Measurements from ENCODE around the gene CD96.
"Not testable (repeated sequence)": the region's sequence is repeated elsewhere in the genome, so short reads cannot be mapped to it uniquely, and the experiment has no call there.

CD96 gene

DNA sequence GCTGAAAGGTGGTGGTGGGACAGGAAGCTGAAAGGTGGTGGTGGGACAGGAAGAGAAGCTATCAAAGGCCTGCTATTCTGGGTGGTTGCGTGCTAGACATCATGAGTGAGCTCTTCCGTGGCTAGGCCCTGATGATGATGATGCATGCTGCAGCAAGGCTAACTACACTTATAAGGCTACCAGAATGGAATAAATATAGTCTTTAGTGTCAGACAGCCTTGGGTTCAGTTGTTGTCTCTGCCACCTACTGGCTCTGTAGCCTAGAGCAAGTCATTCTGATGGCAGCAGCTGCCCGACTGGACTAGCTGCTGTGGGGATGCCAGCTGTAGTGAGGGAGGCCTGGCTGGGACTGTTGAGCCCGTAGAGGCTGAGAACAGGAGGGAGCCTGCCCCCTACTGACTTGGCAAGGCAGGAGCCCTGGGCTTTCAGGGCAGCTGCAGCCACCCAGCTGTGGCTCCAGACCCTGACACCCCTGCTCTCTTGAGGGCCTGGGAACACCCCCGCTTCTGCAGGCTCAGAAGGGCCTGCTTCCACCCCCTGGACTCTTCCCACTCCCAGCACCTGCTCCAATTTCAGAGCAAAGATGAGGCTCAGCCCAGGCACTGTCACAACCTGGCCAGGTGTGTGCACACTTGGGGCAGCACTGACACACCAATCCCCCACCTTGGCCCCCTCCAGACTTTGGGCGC lies 74.6 kb downstream of the CD96 start:
- H3K27me3 ChIP-seq (ENCODE audit: control insufficient read depth, insufficient read depth, low read length), result no peaks in the 10 kb centered on the region
- no peaks in the 10 kb centered on the region for H3K36me3 ChIP-seq (ENCODE audit: control insufficient read depth, insufficient read depth, low read length)
- H3K9ac ChIP-seq (ENCODE audit: low read length), result no peak overlapping the region
- no peaks in the 10 kb centered on the region for H3K9me3 ChIP-seq (ENCODE audit: control insufficient read depth, low read length)
- H3K4me1 ChIP-seq (ENCODE audit: control insufficient read depth, insufficient read depth, low read length), result peaks cover 4% of the 10 kb centered on the region
- no peak overlapping the region for H3K4me3 ChIP-seq (ENCODE audit: low read length)

DNA sequence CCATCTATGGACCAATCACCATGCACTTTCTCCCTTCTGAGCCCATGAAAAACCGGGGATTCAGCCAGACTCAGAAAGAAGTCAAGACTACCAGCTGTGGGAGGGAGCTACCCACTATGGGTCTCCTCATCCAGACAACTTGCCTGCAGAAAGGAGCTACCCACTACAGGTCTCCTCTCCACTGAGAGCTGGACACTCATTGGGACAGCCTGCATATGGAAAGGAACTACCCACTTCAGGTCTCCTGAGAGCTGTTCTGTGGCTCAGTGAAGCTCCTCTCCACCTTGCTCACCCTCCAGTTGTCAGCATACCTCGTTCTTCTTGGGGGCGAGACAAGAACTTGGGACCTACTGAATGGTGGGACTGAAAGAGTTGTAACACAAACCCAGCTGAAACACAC lies 75.4 kb downstream of the CD96 start:
- Histone ChIP-seq H3K9ac (ENCODE audit: low read length) (no peak overlapping the region), H3K9me3 (ENCODE audit: control insufficient read depth, low read length) (no peaks in the 10 kb centered on the region)

GRCh38 chr3:111617912-111618601 lies 76.1 kb downstream of the CD96 start:
- Histone ChIP-seq H3K4me3 (ENCODE audit: low read length) (no peak overlapping the region), H3K9ac (ENCODE audit: low read length) (no peak overlapping the region), H3K9me3 (ENCODE audit: control insufficient read depth, low read length) (no peaks in the 10 kb centered on the region), H3K4me1 (ENCODE audit: control insufficient read depth, insufficient read depth, low read length) (peaks cover 4% of the 10 kb centered on the region), H3K27me3 (ENCODE audit: control insufficient read depth, insufficient read depth, low read length) (no peaks in the 10 kb centered on the region), H3K36me3 (ENCODE audit: control insufficient read depth, insufficient read depth, low read length) (no peaks in the 10 kb centered on the region)

More for the DNA sequence above, 75.4 kb downstream of the CD96 start:
- no peaks in the 10 kb centered on the region for H3K36me3 ChIP-seq (ENCODE audit: control insufficient read depth, insufficient read depth, low read length)
- no peaks in the 10 kb centered on the region for H3K27me3 ChIP-seq (ENCODE audit: control insufficient read depth, insufficient read depth, low read length)
- no peak overlapping the region for H3K4me3 ChIP-seq (ENCODE audit: low read length)
- H3K4me1 ChIP-seq (ENCODE audit: control insufficient read depth, insufficient read depth, low read length), result peaks cover 4% of the 10 kb centered on the region

DNA sequence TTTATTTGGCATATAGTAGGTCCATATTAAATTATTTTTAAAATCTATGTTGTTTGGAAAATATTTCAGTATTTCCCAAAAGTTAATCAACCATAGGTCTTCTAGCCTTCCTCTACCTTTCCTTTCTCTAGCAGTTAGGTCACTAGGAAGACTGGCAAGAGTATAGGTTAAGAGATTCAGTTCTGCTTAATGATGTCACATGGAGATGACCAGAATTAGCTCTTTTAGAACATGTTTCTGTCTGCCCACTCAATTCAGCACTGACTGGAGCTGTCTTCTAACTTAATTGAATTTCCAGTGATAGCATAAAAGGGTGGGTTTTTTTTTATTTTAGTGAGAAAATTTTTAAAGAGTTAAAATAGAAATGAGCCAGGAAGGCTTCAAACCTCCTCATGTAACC lies 76.9 kb downstream of the CD96 start:
- no peak overlapping the region for H3K4me3 ChIP-seq (ENCODE audit: low read length)
- H3K27me3 ChIP-seq (ENCODE audit: control insufficient read depth, insufficient read depth, low read length), result no peaks in the 10 kb centered on the region
- no peaks in the 10 kb centered on the region for H3K36me3 ChIP-seq (ENCODE audit: control insufficient read depth, insufficient read depth, low read length)
- no peaks in the 10 kb centered on the region for H3K9me3 ChIP-seq (ENCODE audit: control insufficient read depth, low read length)
- H3K9ac ChIP-seq (ENCODE audit: low read length), result no peak overlapping the region
- H3K4me1 ChIP-seq (ENCODE audit: control insufficient read depth, insufficient read depth, low read length), result peaks cover 4% of the 10 kb centered on the region

- H3K4me1 ChIP-seq (ENCODE audit: control insufficient read depth, insufficient read depth, low read length), result peaks cover 4% of the 10 kb centered on the region
- no peak overlapping the region for H3K4me3 ChIP-seq (ENCODE audit: low read length)
- H3K9me3 ChIP-seq (ENCODE audit: control insufficient read depth, low read length), result no peaks in the 10 kb centered on the region
- H3K27me3 ChIP-seq (ENCODE audit: control insufficient read depth, insufficient read depth, low read length), result no peaks in the 10 kb centered on the region
- no peak overlapping the region for H3K9ac ChIP-seq (ENCODE audit: low read length)
- H3K36me3 ChIP-seq (ENCODE audit: control insufficient read depth, insufficient read depth, low read length), result no peaks in the 10 kb centered on the region
Measured at GRCh38 chr3:111619833-111620232, 77.8 kb downstream of the CD96 start.

DNA sequence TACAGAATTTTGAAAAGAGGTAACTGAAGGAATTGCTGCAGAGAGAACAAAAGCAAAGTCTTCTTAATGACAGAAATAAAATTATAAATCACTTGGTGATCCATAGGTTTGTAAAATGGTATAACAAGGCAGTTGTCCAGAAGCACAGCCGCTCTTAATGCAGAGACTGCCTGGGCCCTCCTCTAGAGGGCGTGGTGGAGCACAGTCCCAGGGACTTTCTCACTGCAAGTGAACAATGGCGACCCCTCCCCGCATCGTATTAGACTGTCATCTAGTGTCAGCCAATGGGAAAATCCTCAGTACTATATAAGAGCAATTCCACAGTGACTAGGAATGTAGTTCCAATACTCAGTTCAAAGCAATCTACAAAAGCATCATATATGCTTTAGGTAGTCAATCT lies 79.5 kb downstream of the CD96 start:
- no peaks in the 10 kb centered on the region for H3K4me1 ChIP-seq (ENCODE audit: control insufficient read depth, insufficient read depth, low read length)
- H3K4me3 ChIP-seq (ENCODE audit: low read length), result no peak overlapping the region
- H3K27me3 ChIP-seq (ENCODE audit: control insufficient read depth, insufficient read depth, low read length), result no peaks in the 10 kb centered on the region
- H3K9me3 ChIP-seq (ENCODE audit: control insufficient read depth, low read length), result no peaks in the 10 kb centered on the region
- no peaks in the 10 kb centered on the region for H3K36me3 ChIP-seq (ENCODE audit: control insufficient read depth, insufficient read depth, low read length)
- no peak overlapping the region for H3K9ac ChIP-seq (ENCODE audit: low read length)

DNA sequence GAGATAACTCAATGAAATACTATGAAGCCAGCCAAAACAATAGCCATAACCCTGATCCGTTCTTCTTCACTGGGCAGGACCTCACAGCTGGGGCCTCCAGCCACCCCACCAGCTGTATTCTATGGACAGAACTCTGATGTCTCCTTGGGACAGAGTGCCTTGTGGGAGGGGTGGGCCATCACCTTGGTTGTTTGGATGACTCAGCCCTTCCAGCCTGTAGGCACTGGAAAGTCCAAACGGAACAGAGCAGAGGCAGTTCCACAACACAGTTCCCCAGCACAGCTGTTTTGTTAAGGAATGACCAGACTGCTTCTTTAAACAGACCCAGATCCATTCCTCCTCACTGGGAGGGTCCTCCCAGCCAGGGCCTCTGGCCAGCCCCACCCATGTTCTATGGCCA lies 85.1 kb downstream of the CD96 start:
- Histone ChIP-seq H3K36me3 (ENCODE audit: control insufficient read depth, insufficient read depth, low read length) (no peaks in the 10 kb centered on the region), H3K9ac (ENCODE audit: low read length) (no peak overlapping the region), H3K27me3 (ENCODE audit: control insufficient read depth, insufficient read depth, low read length) (no peaks in the 10 kb centered on the region), H3K4me1 (ENCODE audit: control insufficient read depth, insufficient read depth, low read length) (no peaks in the 10 kb centered on the region), H3K4me3 (ENCODE audit: low read length) (no peak overlapping the region), H3K9me3 (ENCODE audit: control insufficient read depth, low read length) (no peaks in the 10 kb centered on the region)

GRCh38 chr3:111629018-111629417 lies 87.0 kb downstream of the CD96 start:
- not testable (repeated sequence) for H3K4me1 ChIP-seq (ENCODE audit: control insufficient read depth, insufficient read depth, low read length); H3K9ac ChIP-seq (ENCODE audit: low read length); H3K4me3 ChIP-seq (ENCODE audit: low read length); H3K9me3 ChIP-seq (ENCODE audit: control insufficient read depth, low read length); H3K36me3 ChIP-seq (ENCODE audit: control insufficient read depth, insufficient read depth, low read length); H3K27me3 ChIP-seq (ENCODE audit: control insufficient read depth, insufficient read depth, low read length)

GRCh38 chr3:111630638-111631037 lies 88.6 kb downstream of the CD96 start:
- not testable (repeated sequence) for H3K36me3 ChIP-seq (ENCODE audit: control insufficient read depth, insufficient read depth, low read length); H3K9ac ChIP-seq (ENCODE audit: low read length); H3K27me3 ChIP-seq (ENCODE audit: control insufficient read depth, insufficient read depth, low read length); H3K9me3 ChIP-seq (ENCODE audit: control insufficient read depth, low read length); H3K4me3 ChIP-seq (ENCODE audit: low read length); H3K4me1 ChIP-seq (ENCODE audit: control insufficient read depth, insufficient read depth, low read length)

DNA sequence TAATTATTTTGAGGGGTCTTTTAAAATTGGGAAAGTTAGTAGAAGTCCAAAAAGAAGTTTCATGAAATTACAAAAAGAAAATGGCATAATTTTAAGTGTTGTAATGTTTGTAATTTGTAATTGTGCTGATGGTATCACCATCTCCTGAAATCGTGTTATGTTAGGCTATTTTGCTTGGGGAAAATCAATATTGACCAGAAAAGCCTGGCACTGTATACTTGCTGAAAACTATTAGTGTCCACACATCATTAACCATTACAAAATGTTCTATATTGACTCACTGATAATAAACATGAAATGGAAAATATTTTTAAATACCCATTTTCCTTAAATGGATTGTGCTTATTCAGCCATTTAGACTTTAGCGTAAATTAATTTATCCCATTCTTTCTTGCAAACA lies 93.4 kb downstream of the CD96 start:
- Histone ChIP-seq H3K36me3 (ENCODE audit: control insufficient read depth, insufficient read depth, low read length) (no peaks in the 10 kb centered on the region), H3K4me1 (ENCODE audit: control insufficient read depth, insufficient read depth, low read length) (no peaks in the 10 kb centered on the region), H3K27me3 (ENCODE audit: control insufficient read depth, insufficient read depth, low read length) (no peaks in the 10 kb centered on the region), H3K4me3 (ENCODE audit: low read length) (no peak overlapping the region), H3K9me3 (ENCODE audit: control insufficient read depth, low read length) (no peaks in the 10 kb centered on the region), H3K9ac (ENCODE audit: low read length) (no peak overlapping the region)

DNA sequence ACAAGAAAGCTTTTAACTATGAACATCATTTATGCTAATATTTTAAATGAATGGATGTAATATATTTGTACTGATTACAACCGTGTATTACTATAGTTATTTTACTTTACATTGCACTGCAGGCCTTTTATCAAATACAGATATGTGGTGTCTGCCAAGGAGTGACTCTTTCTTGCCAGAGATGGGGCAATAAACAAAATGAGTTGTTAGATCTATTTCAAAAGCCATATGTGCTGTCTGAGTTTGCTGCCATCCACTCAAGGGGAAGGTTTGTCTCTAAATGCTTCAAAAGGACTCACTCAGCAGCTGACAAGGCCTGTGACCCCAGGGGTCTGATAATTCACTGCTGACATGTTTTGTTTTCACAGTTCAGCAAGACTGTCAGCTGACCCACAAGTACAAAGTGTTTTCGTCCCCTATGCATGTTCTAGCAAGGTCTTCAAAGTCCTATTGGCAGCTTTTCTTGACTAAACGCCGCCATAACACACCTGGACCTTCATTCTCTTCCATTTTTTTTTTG lies 94.4 kb downstream of the CD96 start:
- H3K9ac ChIP-seq (ENCODE audit: low read length), result no peak overlapping the region
- H3K27me3 ChIP-seq (ENCODE audit: control insufficient read depth, insufficient read depth, low read length), result no peaks in the 10 kb centered on the region

DNA sequence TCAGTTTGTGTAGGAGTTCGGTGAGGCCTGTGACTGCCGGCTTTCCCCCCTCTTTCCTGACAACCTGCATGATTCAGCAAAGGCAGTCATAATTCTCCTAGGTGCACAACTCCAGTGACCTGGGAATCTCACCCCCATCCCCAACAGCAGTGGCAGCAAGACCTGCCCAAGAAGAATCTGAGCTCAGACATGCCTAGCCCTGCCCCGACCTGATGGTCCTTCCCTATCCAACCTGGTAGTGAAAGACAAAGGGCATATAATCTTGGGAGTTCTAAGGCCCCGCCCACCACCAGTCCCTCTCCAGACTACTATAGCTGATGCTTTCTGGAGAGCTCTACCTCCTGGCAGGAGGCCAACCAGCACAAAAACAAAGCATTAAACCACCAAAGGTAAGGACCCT lies 97.3 kb downstream of the CD96 start:
- Histone ChIP-seq H3K27me3 (ENCODE audit: control insufficient read depth, insufficient read depth, low read length) (no peaks in the 10 kb centered on the region), H3K4me1 (ENCODE audit: control insufficient read depth, insufficient read depth, low read length) (no peaks in the 10 kb centered on the region), H3K4me3 (ENCODE audit: low read length) (no peak overlapping the region), H3K36me3 (ENCODE audit: control insufficient read depth, insufficient read depth, low read length) (no peaks in the 10 kb centered on the region), H3K9ac (ENCODE audit: low read length) (no peak overlapping the region), H3K9me3 (ENCODE audit: control insufficient read depth, low read length) (no peaks in the 10 kb centered on the region)

More for the DNA sequence above, 94.4 kb downstream of the CD96 start:
- Histone ChIP-seq H3K4me3 (ENCODE audit: low read length) (no peak overlapping the region), H3K36me3 (ENCODE audit: control insufficient read depth, insufficient read depth, low read length) (no peaks in the 10 kb centered on the region), H3K4me1 (ENCODE audit: control insufficient read depth, insufficient read depth, low read length) (no peaks in the 10 kb centered on the region), H3K9me3 (ENCODE audit: control insufficient read depth, low read length) (no peaks in the 10 kb centered on the region)
